Breast epithelium (tissue), 4 donors: ENCODE measurements around the gene MFN1. TPM values are rescaled to one million over a fixed set of nuclear protein-coding genes. Genes with fewer than 3 reads are reported as not detected.

ENCODE experiments used
- DNase-seq, 2 donors: peaks; one replicate each; pipeline ENCODE4 v3.0.0-alpha.2; 2019; ENCODE audit warnings: low spot score in 2 of 2
- H3K27ac ChIP-seq, 2 donors: fragments of 200-600 bp; sonication (generic) in 1 of 2; one replicate each; pipeline ENCODE4 v1.5.1; 2016 to 2019; ENCODE audit warnings: mild to moderate bottlenecking in 1 of 2
- H3K27me3 ChIP-seq, 2 donors: fragments of 200-600 bp; sonication (generic) in 1 of 2; one replicate each; pipeline versions ENCODE4 v1.5.1 to v1.6.0; 2017 to 2019; ENCODE audit warnings: control low read depth in 1 of 2, mild to moderate bottlenecking in 1 of 2
- H3K36me3 ChIP-seq: fragments of 200-600 bp; one replicate; pipeline ENCODE4 v1.5.1; 2019
- H3K4me1 ChIP-seq, 2 donors: fragments of 200-600 bp; sonication (generic); one replicate each; pipeline ENCODE4 v1.5.1; 2016 to 2019; ENCODE audit warnings: control low read depth in 1 of 2
- H3K4me3 ChIP-seq, 3 donors: fragments of 200-600 bp; sonication (generic); 1 replicate in 2 of 3; 2 replicates in 1 of 3; pipeline ENCODE4 v1.5.1; 2016 to 2019; ENCODE audit warnings: mild to moderate bottlenecking in 3 of 3, moderate library complexity in 2 of 3
- H3K9me3 ChIP-seq, 2 donors: fragments of 200-600 bp; sonication (generic) in 1 of 2; one replicate each; pipeline ENCODE4 v1.5.1; 2016 to 2019; ENCODE audit warnings: control low read depth in 1 of 2
- CTCF ChIP-seq, 3 donors: fragments of 450-650 bp; IDR thresholded peaks; one replicate each; pipeline ENCODE4 v1.5.1; 2016 to 2017; ENCODE audit warnings: antibody characterized with exemption in 3 of 3, mild to moderate bottlenecking in 3 of 3, moderate library complexity in 3 of 3
- POLR2A ChIP-seq: fragments of 450-650 bp; IDR thresholded peaks from one replicate; pipeline ENCODE4 v1.6.1; 2016; ENCODE audit warnings: antibody characterized with exemption, mild to moderate bottlenecking, moderate library complexity
- POLR2AphosphoS5 ChIP-seq, 3 donors: sonication (generic); formaldehyde crosslinking; IDR thresholded peaks; one replicate each; pipeline ENCODE4 v1.6.1; 2017; ENCODE audit warnings: antibody characterized with exemption in 3 of 3
- intact Hi-C: fragments of 100-400 bp; cut with DNase I; formaldehyde crosslinking; loops from one replicate; pipeline ENCODE4 v1.15.1; 2023; ENCODE audit warnings: low total_unique reads
- total RNA-seq, 3 donors: library from RNA; depleted of rRNA; stranded (reverse); fragments of >200 nt; gene quantifications; one replicate each; pipeline ENCODE4 v1.1.0, GENCODE V29; 2016

Gene MFN1
- total RNA-seq, 3 donors from 2014 or later = 33.4 to 85.2 (median 61.0) TPM

GRCh38 chr3:179348325-179349013 lies 960 bp downstream of the MFN1 start:
- Histone ChIP-seq H3K27ac (peak overlapping the region; percentile 79 to 85), H3K9me3 (no peaks in the 10 kb centered on the region), H3K4me1 (no peaks in the 10 kb centered on the region), H3K27me3 (no peaks in the 10 kb centered on the region), H3K4me3 (peak overlapping the region; percentile 75 to 87 (median 76)), H3K36me3 (peaks cover 2% of the 10 kb centered on the region)
- no peak for TF ChIP-seq POLR2AphosphoS5 (IDR thresholded peaks at IDR 0.05)
- no peak for TF ChIP-seq CTCF (IDR thresholded peaks at IDR 0.05)
- no peak for TF ChIP-seq POLR2A
- intact Hi-C loops = no loop called here
- DNase-seq = no peak

- no peak for DNase-seq
- intact Hi-C loops = loop anchor here (10.0 kb wide), 1 partner anchor 471 kb away; no protein-coding TSS in a partner anchor
- Histone ChIP-seq H3K27ac (no peak overlapping the region), H3K4me3 (no peak overlapping the region), H3K36me3 (peaks cover 8% of the 10 kb centered on the region), H3K4me1 (no peaks in the 10 kb centered on the region), H3K27me3 (no peaks in the 10 kb centered on the region), H3K9me3 (no peaks in the 10 kb centered on the region)
- TF ChIP-seq POLR2A (no peak), POLR2AphosphoS5 (IDR thresholded peaks at IDR 0.05) (no peak), CTCF (IDR thresholded peaks at IDR 0.05) (no peak)
Measured at GRCh38 chr3:179355996-179356395, 8.5 kb downstream of the MFN1 start.

- no peak for DNase-seq
- H3K27ac ChIP-seq = no peak overlapping the region
- H3K36me3 ChIP-seq = peaks cover 7% of the 10 kb centered on the region
Measured at GRCh38 chr3:179363332-179363731, 15.8 kb downstream of the MFN1 start.

GRCh38 chr3:179369621-179370020 lies 22.1 kb downstream of the MFN1 start:
- Histone ChIP-seq H3K4me1 (no peaks in the 10 kb centered on the region), H3K4me3 (no peak overlapping the region), H3K27me3 (no peaks in the 10 kb centered on the region), H3K36me3 (peaks cover 16% of the 10 kb centered on the region), H3K9me3 (no peaks in the 10 kb centered on the region), H3K27ac (no peak overlapping the region)
- intact Hi-C loops = no loop called here
- TF ChIP-seq CTCF (IDR thresholded peaks at IDR 0.05) (no peak), POLR2A (no peak), POLR2AphosphoS5 (IDR thresholded peaks at IDR 0.05) (no peak)
- no peak for DNase-seq

More at GRCh38 chr3:179363332-179363731, 15.8 kb downstream of the MFN1 start:
- TF ChIP-seq POLR2A (no peak), CTCF (IDR thresholded peaks at IDR 0.05) (no peak), POLR2AphosphoS5 (IDR thresholded peaks at IDR 0.05) (no peak)
- no peaks in the 10 kb centered on the region for H3K4me1 ChIP-seq
- H3K27me3 ChIP-seq = no peaks in the 10 kb centered on the region
- H3K4me3 ChIP-seq = no peak overlapping the region
- no peaks in the 10 kb centered on the region for H3K9me3 ChIP-seq
- intact Hi-C loops = no loop called here

GRCh38 chr3:179373938-179374337 lies 26.4 kb downstream of the MFN1 start:
- no peak for TF ChIP-seq POLR2A
- no peak for TF ChIP-seq CTCF (IDR thresholded peaks at IDR 0.05)
- TF ChIP-seq POLR2AphosphoS5 (IDR thresholded peaks at IDR 0.05) = no peak
- intact Hi-C loops = no loop called here
- DNase-seq = no peak
- Histone ChIP-seq H3K27ac (no peak overlapping the region), H3K4me3 (no peak overlapping the region), H3K4me1 (no peaks in the 10 kb centered on the region), H3K27me3 (no peaks in the 10 kb centered on the region), H3K36me3 (peaks cover 4% of the 10 kb centered on the region), H3K9me3 (no peaks in the 10 kb centered on the region)
